Measurements from ENCODE around the gene CUEDC2. TPM values are rescaled to one million over a fixed set of nuclear protein-coding genes. Genes with fewer than 3 reads are reported as not detected.

CUEDC2 gene
- total RNA-seq, 1 experiment from 2014 or later: 38.1 TPM

DNA sequence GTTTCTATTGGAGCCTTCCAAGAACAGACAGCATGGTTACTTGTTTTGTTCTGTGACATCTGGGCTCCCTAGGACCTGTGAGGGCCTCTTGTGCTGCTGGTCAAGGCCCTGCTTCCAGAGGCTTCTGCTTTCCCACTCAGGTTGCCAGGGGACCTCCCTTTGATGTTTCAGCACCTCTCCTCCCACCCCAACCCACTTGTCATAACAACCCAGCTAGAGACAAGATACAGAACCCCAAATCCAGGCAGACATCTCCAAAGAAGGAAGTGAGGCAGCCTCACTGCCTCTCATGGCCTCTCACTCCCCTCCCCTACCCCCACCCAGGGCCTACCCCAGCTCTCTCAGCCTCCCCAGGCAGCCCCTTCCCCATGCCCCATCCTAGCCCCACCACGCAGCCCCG lies 25.6 kb downstream of the CUEDC2 start:
- BruUV-seq (replicated peaks): no TSS peak
- H3K27ac Mint-ChIP-seq (ENCODE audit: unreplicated experiment): no peak overlapping the region
- no peak for DNase-seq
- no peak overlapping the region for H3K4me3 Mint-ChIP-seq (ENCODE audit: low read depth, unreplicated experiment)
- intact Hi-C loops (cut with micrococcal nuclease; ENCODE audit: unreplicated experiment): no loop called here
- peaks cover 10% of the 10 kb centered on the region for H3K36me3 Mint-ChIP-seq (ENCODE audit: insufficient read depth, unreplicated experiment)
- TF ChIP-seq CTCF (IDR thresholded peaks at IDR 0.05; ENCODE audit: unreplicated experiment): no peak
- H3K4me1 Mint-ChIP-seq (ENCODE audit: low read depth, unreplicated experiment): peaks cover 8% of the 10 kb centered on the region
- H3K9me3 Mint-ChIP-seq (ENCODE audit: low read depth, unreplicated experiment): no peaks in the 10 kb centered on the region
- CTCF ChIA-PET: no interaction called here
- peaks cover 48% of the 10 kb centered on the region for H3K27me3 Mint-ChIP-seq (ENCODE audit: unreplicated experiment)

GRCh38 chr10:102405632-102406031 lies 26.7 kb downstream of the CUEDC2 start:
- H3K9me3 Mint-ChIP-seq (ENCODE audit: low read depth, unreplicated experiment): no peaks in the 10 kb centered on the region
- no peak for DNase-seq
- CTCF ChIA-PET: no interaction called here
- peaks cover 12% of the 10 kb centered on the region for H3K4me1 Mint-ChIP-seq (ENCODE audit: low read depth, unreplicated experiment)
- TF ChIP-seq CTCF (IDR thresholded peaks at IDR 0.05; ENCODE audit: unreplicated experiment): no peak
- no peak overlapping the region for H3K4me3 Mint-ChIP-seq (ENCODE audit: low read depth, unreplicated experiment)
- intact Hi-C loops (cut with micrococcal nuclease; ENCODE audit: unreplicated experiment): no loop called here
- H3K27me3 Mint-ChIP-seq (ENCODE audit: unreplicated experiment): peaks cover 36% of the 10 kb centered on the region
- peaks cover 10% of the 10 kb centered on the region for H3K36me3 Mint-ChIP-seq (ENCODE audit: insufficient read depth, unreplicated experiment)
- no peak overlapping the region for H3K27ac Mint-ChIP-seq (ENCODE audit: unreplicated experiment)
- BruUV-seq (replicated peaks): no TSS peak

DNA sequence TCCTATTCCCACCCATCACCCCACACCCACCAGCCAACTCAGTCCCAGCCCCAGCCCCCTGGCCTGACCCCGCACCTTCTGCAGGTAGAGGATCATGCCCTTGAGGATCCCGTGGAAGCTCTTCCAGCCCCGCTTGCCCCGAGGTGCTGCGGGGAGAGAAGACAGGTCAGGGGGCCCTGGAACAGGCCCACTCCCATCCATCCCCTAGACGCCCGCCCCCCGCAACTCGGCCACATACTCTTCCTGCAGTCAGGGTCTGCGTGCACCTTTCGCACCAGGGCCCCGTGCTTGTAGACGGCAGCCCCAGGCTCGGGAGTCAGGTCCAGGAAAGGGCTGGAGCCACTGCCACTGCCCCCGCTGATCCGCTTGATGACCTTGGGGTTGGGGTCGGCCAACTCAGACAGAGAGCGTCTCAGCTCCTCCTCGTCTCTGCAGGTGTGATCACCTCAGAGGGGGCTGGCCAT lies 27.2 kb downstream of the CUEDC2 start:
- no peak for DNase-seq
- H3K27ac Mint-ChIP-seq (ENCODE audit: unreplicated experiment): no peak overlapping the region
- no peak for TF ChIP-seq CTCF (IDR thresholded peaks at IDR 0.05; ENCODE audit: unreplicated experiment)
- intact Hi-C loops (cut with micrococcal nuclease; ENCODE audit: unreplicated experiment): no loop called here
- no peak overlapping the region for H3K4me3 Mint-ChIP-seq (ENCODE audit: low read depth, unreplicated experiment)
- CTCF ChIA-PET: no interaction called here
- no peaks in the 10 kb centered on the region for H3K9me3 Mint-ChIP-seq (ENCODE audit: low read depth, unreplicated experiment)
- no TSS peak for BruUV-seq (replicated peaks)
- H3K36me3 Mint-ChIP-seq (ENCODE audit: insufficient read depth, unreplicated experiment): peaks cover 13% of the 10 kb centered on the region
- peaks cover 12% of the 10 kb centered on the region for H3K4me1 Mint-ChIP-seq (ENCODE audit: low read depth, unreplicated experiment)
- H3K27me3 Mint-ChIP-seq (ENCODE audit: unreplicated experiment): peaks cover 31% of the 10 kb centered on the region

DNA sequence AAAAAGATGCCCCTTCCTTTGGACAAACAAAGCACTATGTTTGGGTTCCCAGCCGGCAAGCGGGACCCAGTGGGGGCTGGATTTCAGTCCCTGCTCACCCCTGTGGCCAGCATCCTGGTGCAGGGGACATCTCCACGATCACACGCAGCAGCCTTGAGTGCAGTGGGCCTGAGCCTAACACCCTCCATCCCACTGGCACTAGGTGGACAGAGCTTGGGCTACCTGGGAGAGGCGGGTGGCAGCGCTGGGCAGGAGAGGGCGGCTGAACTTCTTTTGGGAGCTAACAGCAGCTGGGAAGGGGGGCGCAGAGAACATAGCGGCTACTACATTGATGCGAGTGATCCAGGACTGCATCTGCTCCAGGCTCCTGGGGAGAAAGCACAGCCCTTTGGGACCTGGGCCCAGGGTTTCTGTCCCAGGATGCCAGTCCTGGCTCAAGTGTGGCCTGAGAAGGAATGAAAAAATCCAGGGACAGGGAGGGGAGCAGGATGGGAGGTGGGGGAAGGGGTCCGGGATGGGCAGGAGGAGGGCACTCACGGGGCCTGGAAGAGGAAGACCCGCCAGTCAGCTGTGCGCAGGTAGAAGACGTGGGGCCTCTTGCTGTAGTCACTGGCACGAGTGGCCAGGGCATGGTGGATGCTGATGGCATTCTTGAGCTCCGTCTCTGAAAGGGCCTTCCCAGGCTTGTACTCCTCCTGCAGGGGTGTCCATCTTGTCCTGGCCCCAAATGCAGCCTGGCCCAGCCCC lies 27.8 kb downstream of the CUEDC2 start:
- no peaks in the 10 kb centered on the region for H3K9me3 Mint-ChIP-seq (ENCODE audit: low read depth, unreplicated experiment)
- peaks cover 12% of the 10 kb centered on the region for H3K4me1 Mint-ChIP-seq (ENCODE audit: low read depth, unreplicated experiment)
- peaks cover 25% of the 10 kb centered on the region for H3K27me3 Mint-ChIP-seq (ENCODE audit: unreplicated experiment)
- H3K27ac Mint-ChIP-seq (ENCODE audit: unreplicated experiment): no peak overlapping the region
- no peak for DNase-seq
- CTCF ChIA-PET: interaction anchor here (1.0 to 1.3 kb wide), 4 partner anchors 9 to 174 kb away, joined by 3 to 8 read pairs (median 6); partner anchors contain the start of gene NFKB2
- no peak overlapping the region for H3K4me3 Mint-ChIP-seq (ENCODE audit: low read depth, unreplicated experiment)
- peaks cover 19% of the 10 kb centered on the region for H3K36me3 Mint-ChIP-seq (ENCODE audit: insufficient read depth, unreplicated experiment)
- no peak for TF ChIP-seq CTCF (IDR thresholded peaks at IDR 0.05; ENCODE audit: unreplicated experiment)
- intact Hi-C loops (cut with micrococcal nuclease; ENCODE audit: unreplicated experiment): no loop called here
- no TSS peak for BruUV-seq (replicated peaks)

Data from Calu3 (cell line).